Mucosa of descending colon (tissue), 3 donors: Measurements from ENCODE around the gene GPR68. TPM values are rescaled to one million over a fixed set of nuclear protein-coding genes. Genes with fewer than 3 reads are reported as not detected.

Experiments
- ATAC-seq: fragments of 200-7000 bp; cut with Tn5 transposase; one replicate; pipeline ENCODE4 v1.9.1; 2020; ENCODE audit warnings: mild to moderate bottlenecking, moderate library complexity
- DNase-seq, 3 donors: peaks; one replicate each; pipeline ENCODE4 v3.0.0-alpha.2; 2020
- H3K36me3 ChIP-seq: fragments of 200-600 bp; one replicate; pipeline ENCODE4 v1.8.0; 2021; ENCODE audit warnings: low read depth, mild to moderate bottlenecking
- H3K4me1 ChIP-seq: fragments of 200-600 bp; one replicate; pipeline ENCODE4 v1.8.0; 2021; ENCODE audit warnings: low read depth, mild to moderate bottlenecking
- H3K4me3 ChIP-seq: fragments of 200-600 bp; one replicate; pipeline ENCODE4 v1.8.0; 2021; ENCODE audit warnings: mild to moderate bottlenecking
- H3K9me3 ChIP-seq: fragments of 200-600 bp; one replicate; pipeline ENCODE4 v1.8.0; 2021; ENCODE audit warnings: mild to moderate bottlenecking
- intact Hi-C, 2 donors: fragments of 100-400 bp; cut with DNase I in 1 of 2; cut with micrococcal nuclease in 1 of 2; formaldehyde crosslinking; loops; one replicate each; pipeline versions ENCODE4 v1.11.0 to v1.11.1; 2022; cut with DNase I, micrococcal nuclease
- long read RNA-seq, 2 donors: library from polyadenylated mRNA; unstranded; transcript quantifications; one replicate each; pipeline ENCODE4 v2.0.0, GENCODE V29; 2019 to 2021
- total RNA-seq, 3 donors: library from RNA; stranded (reverse); fragmentation: NEBNext Ultra II Directional in 2 of 3; extraction: Animal tissue kit (Norgen Biotek cat#: 25700) in 2 of 3; gene quantifications; one replicate each; pipeline versions ENCODE4 v1.2.1 to v1.2.4, GENCODE V29; 2021 to 2023
- TF ChIP-seq, protein P1 (sequence below): fragments of 200-600 bp; IDR thresholded peaks from one replicate; pipeline ENCODE4 v1.8.0; 2022; ENCODE audit warnings: antibody characterized with exemption, mild to moderate bottlenecking
- donor health status: DM: no; HTN: no; CAD: no; lungs with moderate emphysema.
- donor health status: DM: no; HTN: no; CAD: no.
- donor health status: DM: no; HTN: yes; CAD: no.

The GPR68 gene, protein sequence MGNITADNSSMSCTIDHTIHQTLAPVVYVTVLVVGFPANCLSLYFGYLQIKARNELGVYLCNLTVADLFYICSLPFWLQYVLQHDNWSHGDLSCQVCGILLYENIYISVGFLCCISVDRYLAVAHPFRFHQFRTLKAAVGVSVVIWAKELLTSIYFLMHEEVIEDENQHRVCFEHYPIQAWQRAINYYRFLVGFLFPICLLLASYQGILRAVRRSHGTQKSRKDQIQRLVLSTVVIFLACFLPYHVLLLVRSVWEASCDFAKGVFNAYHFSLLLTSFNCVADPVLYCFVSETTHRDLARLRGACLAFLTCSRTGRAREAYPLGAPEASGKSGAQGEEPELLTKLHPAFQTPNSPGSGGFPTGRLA
- total RNA-seq = 1 to 10 TPM; 1.4 to 2.4 (median 2.3) TPM
- long read RNA-seq, donor 1, partial matches to known transcripts = 0 of 10 reads
- long read RNA-seq, donor 1, other reads (novel, unspliced or antisense) = 9 of 10 reads
- long read RNA-seq, donor 2, partial matches to known transcripts = 0 of 1 reads
- long read RNA-seq, donor 2, other reads (novel, unspliced or antisense) = 1 of 1 reads

DNA sequence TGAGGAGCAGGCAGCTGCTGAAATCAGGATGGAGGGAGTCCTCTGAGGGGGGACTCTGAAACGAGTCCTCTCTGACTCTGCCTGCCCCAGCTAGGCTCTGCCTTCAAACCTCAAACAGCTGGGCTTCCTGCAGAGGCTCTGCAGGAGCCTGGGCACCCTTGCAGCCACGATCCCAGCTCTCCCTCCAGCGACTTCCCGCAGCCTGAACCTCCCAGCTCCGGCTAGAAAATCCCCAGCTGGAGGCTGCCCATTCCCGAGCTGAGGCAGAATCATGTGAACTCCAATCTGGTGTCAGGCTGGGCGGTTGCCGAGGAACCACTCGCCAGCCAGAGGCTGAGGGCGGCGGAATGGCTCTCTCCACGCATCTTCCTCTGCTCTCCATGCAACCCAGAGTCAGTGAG lies at the start of gene GPR68:
Gene GPR68 (minus strand): TSS at position 204 of the 401 bp plus-strand sequence. CDS start 9,654 bp downstream, outside the sequence.
- TF ChIP-seq, protein P1, sequence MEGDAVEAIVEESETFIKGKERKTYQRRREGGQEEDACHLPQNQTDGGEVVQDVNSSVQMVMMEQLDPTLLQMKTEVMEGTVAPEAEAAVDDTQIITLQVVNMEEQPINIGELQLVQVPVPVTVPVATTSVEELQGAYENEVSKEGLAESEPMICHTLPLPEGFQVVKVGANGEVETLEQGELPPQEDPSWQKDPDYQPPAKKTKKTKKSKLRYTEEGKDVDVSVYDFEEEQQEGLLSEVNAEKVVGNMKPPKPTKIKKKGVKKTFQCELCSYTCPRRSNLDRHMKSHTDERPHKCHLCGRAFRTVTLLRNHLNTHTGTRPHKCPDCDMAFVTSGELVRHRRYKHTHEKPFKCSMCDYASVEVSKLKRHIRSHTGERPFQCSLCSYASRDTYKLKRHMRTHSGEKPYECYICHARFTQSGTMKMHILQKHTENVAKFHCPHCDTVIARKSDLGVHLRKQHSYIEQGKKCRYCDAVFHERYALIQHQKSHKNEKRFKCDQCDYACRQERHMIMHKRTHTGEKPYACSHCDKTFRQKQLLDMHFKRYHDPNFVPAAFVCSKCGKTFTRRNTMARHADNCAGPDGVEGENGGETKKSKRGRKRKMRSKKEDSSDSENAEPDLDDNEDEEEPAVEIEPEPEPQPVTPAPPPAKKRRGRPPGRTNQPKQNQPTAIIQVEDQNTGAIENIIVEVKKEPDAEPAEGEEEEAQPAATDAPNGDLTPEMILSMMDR = no peak
- no peaks in the 10 kb centered on the region for H3K36me3 ChIP-seq
- ATAC-seq = peak; percentile 47
- intact Hi-C loops = no loop called here
- no peak within 1 kb of the TSS for H3K4me3 ChIP-seq
- no peaks in the 10 kb centered on the region for H3K9me3 ChIP-seq
- peak; percentile 50 to 68 (median 52) for DNase-seq
- peaks cover 5% of the 10 kb centered on the region for H3K4me1 ChIP-seq

DNA sequence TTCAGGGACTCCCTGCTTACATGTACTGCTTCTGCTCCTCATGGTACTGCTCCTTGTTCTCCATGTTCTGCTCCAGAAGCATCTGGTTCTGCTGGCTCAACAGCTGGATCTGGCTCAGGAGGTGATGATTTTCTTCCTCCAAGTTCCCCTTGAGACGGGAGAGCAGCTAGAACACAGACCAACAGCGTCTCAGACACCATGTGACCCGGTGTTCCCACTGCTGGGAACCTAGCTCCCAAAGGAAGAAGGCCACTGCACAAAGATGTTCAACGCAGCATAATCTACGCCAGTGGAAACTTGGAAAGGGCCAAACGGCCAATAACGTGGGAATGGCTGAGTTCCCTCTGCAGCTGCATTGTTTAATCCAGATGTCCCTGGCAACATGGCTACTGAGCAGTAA lies 49.6 kb upstream of the GPR68 start:
- no peak for DNase-seq
- intact Hi-C loops = no loop called here
- H3K9me3 ChIP-seq = no peaks in the 10 kb centered on the region
- TF ChIP-seq, protein P1 = no peak
- no peaks in the 10 kb centered on the region for H3K4me1 ChIP-seq
- H3K36me3 ChIP-seq = peaks cover under 1% of the 10 kb centered on the region
- H3K4me3 ChIP-seq = no peak overlapping the region
- no peak for ATAC-seq

DNA sequence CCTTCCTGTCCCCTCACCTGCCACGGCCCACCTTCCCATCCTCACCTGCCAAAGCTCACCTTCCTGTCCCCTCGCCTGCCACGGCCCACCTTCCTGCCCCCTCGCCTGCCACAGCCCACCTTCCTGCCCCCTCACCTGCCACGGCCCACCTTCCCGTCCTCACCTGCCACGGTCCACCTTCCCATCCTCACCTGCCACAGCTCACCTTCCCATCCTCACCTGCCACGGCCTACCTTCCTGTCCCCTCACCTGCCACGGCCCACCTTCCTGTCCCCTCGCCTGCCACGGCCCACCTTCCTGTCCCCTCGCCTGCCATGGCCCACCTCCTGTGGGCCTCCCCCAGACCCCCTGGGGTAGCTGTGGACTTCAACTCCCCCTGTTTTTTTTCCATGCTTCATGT lies 48.8 kb upstream of the GPR68 start:
- no peak for ATAC-seq
- intact Hi-C loops = no loop called here
- Histone ChIP-seq H3K4me1 (no peaks in the 10 kb centered on the region), H3K9me3 (no peaks in the 10 kb centered on the region), H3K4me3 (no peak overlapping the region), H3K36me3 (peaks cover 5% of the 10 kb centered on the region)
- DNase-seq = no peak
- TF ChIP-seq, protein P1 = no peak

DNA sequence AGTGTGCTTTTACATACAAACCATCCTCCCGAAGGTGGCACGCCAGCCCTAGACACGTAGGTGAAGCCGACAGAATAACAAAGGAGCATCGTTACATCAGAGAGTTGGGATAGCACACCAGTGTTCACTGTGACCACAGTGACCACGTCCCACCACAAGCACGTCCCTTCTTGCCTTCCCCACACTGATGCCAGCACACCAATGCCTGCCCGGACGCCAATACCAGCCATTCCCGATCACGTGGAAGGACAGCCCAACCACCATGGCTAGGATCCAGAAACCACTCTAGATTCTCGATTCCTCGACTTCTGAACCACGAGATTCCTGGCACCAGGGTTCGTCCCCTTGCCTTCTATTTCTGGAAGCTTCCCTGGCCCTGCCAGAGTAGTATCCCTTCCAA lies 48.0 kb upstream of the GPR68 start:
- DNase-seq = no peak
- peaks cover 5% of the 10 kb centered on the region for H3K36me3 ChIP-seq

DNA sequence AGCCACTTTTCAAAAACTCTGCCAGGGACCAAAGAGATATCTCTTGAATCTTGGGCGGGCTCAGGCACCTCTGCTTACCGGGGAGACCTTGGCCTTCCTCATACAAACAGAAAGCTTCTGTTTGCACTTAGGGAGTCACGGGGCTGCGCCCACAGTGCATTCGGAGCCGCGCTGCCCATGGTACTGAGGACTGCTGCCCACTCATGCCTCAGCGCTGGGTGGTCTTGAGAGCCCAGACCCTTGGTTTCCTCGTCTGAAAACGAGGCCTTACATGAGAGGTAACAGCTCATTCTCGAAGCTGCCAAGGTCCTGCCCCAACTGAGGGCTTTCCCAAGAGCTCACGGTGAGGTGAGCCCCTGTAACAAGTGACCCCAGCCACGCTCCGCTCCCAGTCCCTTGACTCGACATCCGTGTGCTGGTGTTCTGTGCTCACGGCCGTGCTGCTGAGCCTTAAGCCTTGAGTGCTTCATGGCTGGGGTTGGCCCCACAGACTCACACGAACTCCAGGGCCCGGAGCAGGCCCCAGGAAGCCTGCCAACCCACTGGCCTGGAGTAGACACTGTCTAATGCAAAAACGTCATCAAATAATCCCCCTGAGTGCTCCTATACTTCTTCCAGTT lies 47.4 kb upstream of the GPR68 start:
- no peak for ATAC-seq
- intact Hi-C loops = no loop called here
- H3K9me3 ChIP-seq = no peaks in the 10 kb centered on the region
- peak in 1 of 3 donors; percentile 11 for DNase-seq
- no peak overlapping the region for H3K4me3 ChIP-seq
- peaks cover 5% of the 10 kb centered on the region for H3K36me3 ChIP-seq
- no peaks in the 10 kb centered on the region for H3K4me1 ChIP-seq
- TF ChIP-seq, protein P1 = no peak

More for the DNA sequence above, 48.0 kb upstream of the GPR68 start:
- Histone ChIP-seq H3K9me3 (no peaks in the 10 kb centered on the region), H3K4me1 (no peaks in the 10 kb centered on the region), H3K4me3 (no peak overlapping the region)
- intact Hi-C loops = no loop called here
- ATAC-seq = no peak
- TF ChIP-seq, protein P1 = no peak
